Smooth muscle cell (in vitro differentiated cells): ENCODE data around the gene SLC6A19. TPM values are rescaled to one million over a fixed set of nuclear protein-coding genes. Genes with fewer than 3 reads are reported as not detected.

Experiments used
- DNase-seq: peaks from one replicate; lab custom pipeline; 2025; ENCODE audit not compliant: unreplicated experiment; lab: John Stamatoyannopoulos, UW
- H2AFZ ChIP-seq: fragments of 200-600 bp; sonication (generic); 2 replicates; pipeline ENCODE4 v1.6.0; 2016; ENCODE audit warnings: antibody characterized with exemption, low read depth, mild to moderate bottlenecking
- H3F3A ChIP-seq: fragments of 200-600 bp; sonication (generic); 2 replicates; pipeline ENCODE4 v1.6.0; 2017; ENCODE audit warnings: antibody characterized with exemption, low read depth
- H3K27ac ChIP-seq: fragments of 200-600 bp; sonication (generic); 2 replicates; pipeline ENCODE4 v1.5.1; 2016; ENCODE audit warnings: low read depth, mild to moderate bottlenecking
- H3K27me3 ChIP-seq: fragments of 200-600 bp; sonication (generic); 2 replicates; pipeline ENCODE4 v1.6.1; 2016; ENCODE audit warnings: low read depth, mild to moderate bottlenecking
- H3K36me3 ChIP-seq: fragments of 200-600 bp; sonication (generic); 2 replicates; pipeline ENCODE4 v1.5.1; 2016; ENCODE audit warnings: low read depth
- H3K4me1 ChIP-seq: fragments of 200-600 bp; sonication (generic); 2 replicates; pipeline ENCODE4 v1.5.1; 2016; ENCODE audit warnings: low read depth
- H3K4me2 ChIP-seq: fragments of 200-600 bp; sonication (generic); 2 replicates; pipeline ENCODE4 v1.6.0; 2016; ENCODE audit warnings: mild to moderate bottlenecking
- H3K4me3 ChIP-seq: fragments of 200-600 bp; sonication (generic); 2 replicates; pipeline ENCODE4 v1.5.1; 2016; ENCODE audit warnings: mild to moderate bottlenecking
- H3K79me2 ChIP-seq: fragments of 200-600 bp; sonication (generic); 2 replicates; pipeline ENCODE4 v1.6.0; 2016; ENCODE audit warnings: low read depth, mild to moderate bottlenecking
- H3K9ac ChIP-seq: fragments of 200-600 bp; sonication (generic); 2 replicates; pipeline ENCODE4 v1.6.0; 2016; ENCODE audit warnings: low read depth
- H3K9me3 ChIP-seq: fragments of 200-600 bp; sonication (generic); replicated peaks from 2 replicates; pipeline ENCODE4 v1.5.1; 2016; ENCODE audit warnings: low read depth
- H4K20me1 ChIP-seq: fragments of 200-600 bp; sonication (generic); 2 replicates; pipeline ENCODE4 v1.6.0; 2016; ENCODE audit warnings: low read depth
- WGBS: methylation state at CpG from one replicate; pipeline ENCODE4 v1.1.7; 2016; ENCODE audit warnings: low lambda C conversion rate; 5-methylcytosine and 5-hydroxymethylcytosine counted together
- polyA plus RNA-seq: library from polyadenylated mRNA; unstranded; fragments of >200 nt; fragmentation: Nextera tagmentation; extraction: Ambion mirVana; gene quantifications from 2 replicates; pipeline ENCODE4 v1.2.1, GENCODE V29; 2016
- total RNA-seq: library from RNA; depleted of rRNA; stranded (reverse); fragments of >200 nt; gene quantifications from 2 replicates; pipeline ENCODE4 v1.2.3, GENCODE V29; 2014
- TF ChIP-seq, protein P1 (sequence below): fragments of 200-600 bp; sonication (generic); IDR thresholded peaks from 2 replicates; pipeline ENCODE4 v1.5.1; 2017; ENCODE audit warnings: borderline replicate concordance, mild to moderate bottlenecking, antibody characterized with exemption; ENCODE audit not compliant: insufficient read depth, poor library complexity, severe bottlenecking

The SLC6A19 gene
- total and polyA plus RNA-seq, 2 experiments from 2014 or later, result not detected

DNA sequence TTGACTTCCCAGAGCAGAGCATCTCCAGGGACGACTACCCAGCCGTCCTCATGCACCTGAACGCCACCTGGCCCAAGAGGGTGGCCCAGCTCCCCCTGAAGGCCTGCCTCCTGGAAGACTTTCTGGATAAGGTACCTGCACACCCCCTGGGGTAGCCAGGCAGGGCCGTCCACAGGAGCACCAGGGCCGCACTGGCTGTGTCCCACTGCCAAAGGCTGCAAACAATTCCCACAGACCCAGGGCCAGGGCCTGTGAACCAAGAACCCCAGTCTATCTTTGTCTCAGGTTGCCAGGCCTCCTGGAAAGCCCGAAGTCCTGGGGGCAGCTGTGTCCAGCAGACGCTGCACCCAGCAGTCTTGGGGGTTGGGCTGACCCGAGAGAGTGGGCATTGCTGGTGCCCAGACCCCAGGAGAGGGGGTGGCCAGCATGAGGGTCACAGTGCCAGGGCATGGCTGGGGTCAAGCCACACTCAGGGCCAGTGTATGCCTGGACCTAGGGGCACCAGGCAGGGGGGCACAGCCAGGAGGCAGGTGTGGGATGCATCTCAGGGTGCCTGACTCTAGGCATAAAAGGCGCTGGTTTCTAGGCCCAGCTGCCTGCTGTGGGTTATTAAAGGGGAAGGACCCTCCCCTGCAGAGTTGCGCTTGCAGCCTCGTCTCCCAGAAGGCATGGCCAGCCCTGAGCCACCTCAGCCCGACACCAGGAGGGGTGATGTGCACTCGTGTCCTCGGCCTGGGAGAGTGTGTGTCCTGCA lies 41.5 kb downstream of the SLC6A19 start:
- Histone ChIP-seq H3K27me3 (no peaks in the 10 kb centered on the region), H2AFZ (no peak overlapping the region), H3K4me2 (no peak overlapping the region), H4K20me1 (no peaks in the 10 kb centered on the region), H3K4me3 (no peak overlapping the region), H3K9ac (no peak overlapping the region), H3F3A (no peaks in the 10 kb centered on the region), H3K27ac (no peak overlapping the region), H3K4me1 (no peaks in the 10 kb centered on the region), H3K9me3 (no peaks in the 10 kb centered on the region), H3K79me2 (no peaks in the 10 kb centered on the region), H3K36me3 (no peaks in the 10 kb centered on the region)
- TF ChIP-seq, protein P1, sequence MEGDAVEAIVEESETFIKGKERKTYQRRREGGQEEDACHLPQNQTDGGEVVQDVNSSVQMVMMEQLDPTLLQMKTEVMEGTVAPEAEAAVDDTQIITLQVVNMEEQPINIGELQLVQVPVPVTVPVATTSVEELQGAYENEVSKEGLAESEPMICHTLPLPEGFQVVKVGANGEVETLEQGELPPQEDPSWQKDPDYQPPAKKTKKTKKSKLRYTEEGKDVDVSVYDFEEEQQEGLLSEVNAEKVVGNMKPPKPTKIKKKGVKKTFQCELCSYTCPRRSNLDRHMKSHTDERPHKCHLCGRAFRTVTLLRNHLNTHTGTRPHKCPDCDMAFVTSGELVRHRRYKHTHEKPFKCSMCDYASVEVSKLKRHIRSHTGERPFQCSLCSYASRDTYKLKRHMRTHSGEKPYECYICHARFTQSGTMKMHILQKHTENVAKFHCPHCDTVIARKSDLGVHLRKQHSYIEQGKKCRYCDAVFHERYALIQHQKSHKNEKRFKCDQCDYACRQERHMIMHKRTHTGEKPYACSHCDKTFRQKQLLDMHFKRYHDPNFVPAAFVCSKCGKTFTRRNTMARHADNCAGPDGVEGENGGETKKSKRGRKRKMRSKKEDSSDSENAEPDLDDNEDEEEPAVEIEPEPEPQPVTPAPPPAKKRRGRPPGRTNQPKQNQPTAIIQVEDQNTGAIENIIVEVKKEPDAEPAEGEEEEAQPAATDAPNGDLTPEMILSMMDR, result no peak
- 88% methylated on average over 14 of the region's 14 CpGs for WGBS
- no peak for DNase-seq

DNA sequence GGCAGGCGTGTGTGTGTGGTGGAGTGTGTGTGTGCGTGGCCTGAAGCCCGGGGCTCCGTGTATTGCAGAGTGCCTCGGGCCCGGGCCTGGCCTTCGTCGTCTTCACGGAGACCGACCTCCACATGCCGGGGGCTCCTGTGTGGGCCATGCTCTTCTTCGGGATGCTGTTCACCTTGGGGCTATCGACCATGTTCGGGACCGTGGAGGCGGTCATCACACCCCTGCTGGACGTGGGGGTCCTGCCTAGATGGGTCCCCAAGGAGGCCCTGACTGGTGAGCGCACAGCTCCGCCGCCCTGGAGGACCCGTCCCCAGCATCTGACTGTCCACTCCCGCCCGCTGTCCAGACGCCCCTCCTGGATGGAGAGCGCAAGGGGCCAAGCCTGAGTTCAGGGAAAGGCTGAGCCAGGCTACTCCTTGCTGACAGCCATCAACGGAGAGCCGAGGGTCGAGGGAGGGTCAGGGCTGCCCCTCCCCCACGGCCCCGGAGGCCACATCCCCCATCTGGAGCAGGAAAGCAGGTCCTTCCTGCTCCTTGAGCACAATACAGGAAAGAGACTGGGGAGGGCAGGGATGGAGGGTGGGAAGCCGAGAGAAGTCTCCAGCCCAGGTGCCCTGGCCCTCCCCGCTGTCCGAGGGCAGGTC lies 42.2 kb downstream of the SLC6A19 start:
- no peaks in the 10 kb centered on the region for H3K79me2 ChIP-seq
- H3K27ac ChIP-seq, result no peak overlapping the region
- H3F3A ChIP-seq, result no peaks in the 10 kb centered on the region
- H3K27me3 ChIP-seq, result no peaks in the 10 kb centered on the region
- no peak overlapping the region for H3K9ac ChIP-seq
- H3K9me3 ChIP-seq, result no peaks in the 10 kb centered on the region
- no peaks in the 10 kb centered on the region for H3K4me1 ChIP-seq
- H3K4me2 ChIP-seq, result no peak overlapping the region
- DNase-seq, result no peak
- H3K36me3 ChIP-seq, result no peaks in the 10 kb centered on the region
- TF ChIP-seq, protein P1, result no peak
- WGBS, result 79% methylated on average over 29 of the region's 33 CpGs
- no peak overlapping the region for H2AFZ ChIP-seq
- no peaks in the 10 kb centered on the region for H4K20me1 ChIP-seq
- H3K4me3 ChIP-seq, result no peak overlapping the region

DNA sequence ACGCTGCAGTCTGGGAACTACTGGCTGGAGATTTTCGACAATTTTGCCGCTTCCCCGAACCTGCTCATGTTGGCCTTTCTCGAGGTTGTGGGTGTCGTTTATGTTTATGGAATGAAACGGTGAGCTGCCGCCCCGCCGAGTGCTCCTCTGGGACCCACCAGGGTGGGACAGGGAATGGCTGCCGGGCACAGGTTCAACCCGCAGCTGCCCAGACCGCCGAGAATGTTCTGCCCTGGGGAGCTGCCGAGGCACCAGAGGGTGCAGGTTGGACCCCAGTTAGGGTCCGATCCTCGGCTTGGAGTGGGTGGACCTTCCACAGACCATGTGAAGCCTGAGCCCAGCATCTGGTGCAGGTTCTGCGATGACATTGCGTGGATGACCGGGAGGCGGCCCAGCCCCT lies 42.9 kb downstream of the SLC6A19 start:
- no peaks in the 10 kb centered on the region for H3K79me2 ChIP-seq
- no peaks in the 10 kb centered on the region for H3K4me1 ChIP-seq
- TF ChIP-seq, protein P1, result no peak
- H3K27me3 ChIP-seq, result no peaks in the 10 kb centered on the region
- H3K36me3 ChIP-seq, result no peaks in the 10 kb centered on the region
- no peaks in the 10 kb centered on the region for H3K9me3 ChIP-seq
- H3K27ac ChIP-seq, result no peak overlapping the region
- H3K4me3 ChIP-seq, result no peak overlapping the region
- no peaks in the 10 kb centered on the region for H3F3A ChIP-seq
- WGBS, result 90% methylated on average over 21 of the region's 21 CpGs
- no peak overlapping the region for H3K4me2 ChIP-seq
- no peaks in the 10 kb centered on the region for H4K20me1 ChIP-seq
- H3K9ac ChIP-seq, result no peak overlapping the region
- no peak for DNase-seq
- H2AFZ ChIP-seq, result no peak overlapping the region
